ENCODE results near the gene PSMC3. TPM values are rescaled to one million over a fixed set of nuclear protein-coding genes. Genes with fewer than 3 reads are reported as not detected.

PSMC3 gene
- 34.8 TPM for total RNA-seq

GRCh38 chr11:47426062-47426956 lies at the start of gene PSMC3:
Gene PSMC3 (minus strand): TSS chr11:47426439. CDS start chr11:47426279, 160 bp downstream.
- peaks cover 33 to 34% of the 10 kb centered on the region in 2 donors for H3K36me3 ChIP-seq
- H3K4me3 ChIP-seq: peak within 1 kb of the TSS; percentile 74 to 97
- peaks cover 9 to 14% of the 10 kb centered on the region in 2 donors for H3K4me1 ChIP-seq
- H3K27me3 ChIP-seq: no peaks in the 10 kb centered on the region
- peak; percentile 90 to 99 for DNase-seq (ENCODE audit: low spot score in 2 of 2)
- no peaks in the 10 kb centered on the region for H3K9me3 ChIP-seq
- intact Hi-C loops (cut with DNase I): loop anchor here (1.0 to 5.0 kb wide), 4 partner anchors 10 to 249 kb away; partner anchors contain the start of genes ARFGAP2, CELF1 and SLC39A13
- H3K27ac ChIP-seq: peak within 1 kb of the TSS; percentile 85 to 92
- no peak for TF ChIP-seq CTCF (IDR thresholded peaks at IDR 0.05)

GRCh38 chr11:47470671-47471070 lies 44.4 kb upstream of the PSMC3 start:
- H3K27ac ChIP-seq: no peak overlapping the region
- intact Hi-C loops (cut with DNase I): no loop called here
- no peak for TF ChIP-seq CTCF (IDR thresholded peaks at IDR 0.05)
- no peak for DNase-seq (ENCODE audit: low spot score in 2 of 2)
- H3K4me3 ChIP-seq: no peak overlapping the region
- H3K4me1 ChIP-seq: peaks cover 0 to 7% of the 10 kb centered on the region in 2 donors
- no peaks in the 10 kb centered on the region for H3K27me3 ChIP-seq
- no peaks in the 10 kb centered on the region for H3K9me3 ChIP-seq
- peaks cover 45 to 55% of the 10 kb centered on the region in 2 donors for H3K36me3 ChIP-seq

GRCh38 chr11:47469361-47470179 lies 43.3 kb upstream of the PSMC3 start:
- intact Hi-C loops (cut with DNase I): loop anchor here (5.0 kb wide), 2 partner anchors 83 to 98 kb away; partner anchors contain the start of genes CELF1 and PTPMT1
- TF ChIP-seq CTCF (IDR thresholded peaks at IDR 0.05): no peak
- peaks cover 34 to 44% of the 10 kb centered on the region in 2 donors for H3K36me3 ChIP-seq
- H3K27me3 ChIP-seq: no peaks in the 10 kb centered on the region
- H3K4me1 ChIP-seq: peaks cover 0 to 7% of the 10 kb centered on the region in 2 donors
- H3K9me3 ChIP-seq: no peaks in the 10 kb centered on the region
- no peak overlapping the region for H3K4me3 ChIP-seq
- DNase-seq (ENCODE audit: low spot score in 2 of 2): no peak
- H3K27ac ChIP-seq: peak overlapping the region in 1 of 2 donors; percentile 3

- H3K27me3 ChIP-seq: no peaks in the 10 kb centered on the region
- DNase-seq (ENCODE audit: low spot score in 2 of 2): no peak
Observed at GRCh38 chr11:47468598-47469214, 42.5 kb upstream of the PSMC3 start.

More at GRCh38 chr11:47468598-47469214, 42.5 kb upstream of the PSMC3 start:
- H3K4me3 ChIP-seq: no peak overlapping the region
- TF ChIP-seq CTCF (IDR thresholded peaks at IDR 0.05): no peak
- H3K9me3 ChIP-seq: no peaks in the 10 kb centered on the region
- peak overlapping the region in 1 of 2 donors; percentile 3 for H3K27ac ChIP-seq
- H3K36me3 ChIP-seq: peaks cover 27 to 43% of the 10 kb centered on the region in 2 donors
- peaks cover 0 to 7% of the 10 kb centered on the region in 2 donors for H3K4me1 ChIP-seq
- intact Hi-C loops (cut with DNase I): loop anchor here (5.0 kb wide), 2 partner anchors 84 to 99 kb away; partner anchors contain the start of genes CELF1 and PTPMT1
